SH-SY5Y (cell line): ENCODE measurements around the gene SSNA1.

Experiments
- GATA2 ChIP-seq: IDR thresholded peaks from 2 replicates; pipeline ENCODE4 v1.6.1; 2011; ENCODE audit warnings: mild to moderate bottlenecking, low read depth, low read length
- GATA3 ChIP-seq: IDR thresholded peaks from 2 replicates; pipeline ENCODE4 v1.6.1; 2011; ENCODE audit warnings: low read depth, mild to moderate bottlenecking, low read length, moderate library complexity

- TF ChIP-seq GATA2 (no peak), GATA3 (no peak)
These were observed 33.1 kb downstream of the SSNA1 start for GRCh38 chr9:137221506-137222111.
